Frontal cortex (tissue), 4 donors: ENCODE results near the gene KIRREL2. TPM values are rescaled to one million over a fixed set of nuclear protein-coding genes. Genes with fewer than 3 reads are reported as not detected.
"Not testable (repeated sequence)": the region's sequence is repeated elsewhere in the genome, so short reads cannot be mapped to it uniquely, and the experiment has no call there.

Source experiments
- DNase-seq, 2 donors: peaks; one replicate each; pipeline ENCODE4 v3.0.0; 2012; ENCODE audit warnings: low spot score in 2 of 2
- FAIRE-seq: peaks from 2 replicates; lab custom pipeline; 2012; peaks lifted over from hg19 to GRCh38; lab: Jason Lieb, UNC
- small RNA-seq: library from RNA; depleted of rRNA; stranded (forward); fragments of <200 nt; gene quantifications from one replicate; pipeline ENCODE3, GENCODE V24; 2014
- total RNA-seq: library from RNA; depleted of rRNA; stranded (reverse); fragments of >200 nt; gene quantifications from one replicate; pipeline ENCODE4 v1.2.3, GENCODE V29; 2014
- donor health status: control.
- donor health status: control.
- donor health status: control.

The KIRREL2 gene
- total RNA-seq, 1 donor from 2014 or later, result 0.41 TPM

- no peak for DNase-seq
- no peak for FAIRE-seq
Observed at GRCh38 chr19:35909684-35910035, 52.9 kb downstream of the KIRREL2 start.

DNA sequence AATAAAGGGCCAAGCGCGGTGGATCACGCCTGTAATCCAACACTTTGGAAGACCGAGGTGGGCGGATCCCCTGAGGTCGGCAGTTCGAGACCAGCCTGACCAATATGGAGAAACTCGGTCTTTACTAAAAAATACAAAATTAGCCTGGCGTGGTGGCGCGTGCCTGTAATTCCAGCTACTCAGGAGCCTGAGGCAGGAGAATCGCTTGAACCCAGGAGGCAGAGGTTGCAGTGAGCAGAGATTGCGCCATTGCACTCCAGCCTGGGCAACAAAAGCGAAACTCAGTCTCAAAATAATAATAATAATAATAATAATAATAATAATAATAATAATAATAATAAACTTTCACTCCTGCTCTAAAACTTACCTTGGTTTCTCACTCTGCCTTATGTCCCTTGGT lies 53.6 kb downstream of the KIRREL2 start:
- not testable (repeated sequence) for FAIRE-seq, DNase-seq

DNA sequence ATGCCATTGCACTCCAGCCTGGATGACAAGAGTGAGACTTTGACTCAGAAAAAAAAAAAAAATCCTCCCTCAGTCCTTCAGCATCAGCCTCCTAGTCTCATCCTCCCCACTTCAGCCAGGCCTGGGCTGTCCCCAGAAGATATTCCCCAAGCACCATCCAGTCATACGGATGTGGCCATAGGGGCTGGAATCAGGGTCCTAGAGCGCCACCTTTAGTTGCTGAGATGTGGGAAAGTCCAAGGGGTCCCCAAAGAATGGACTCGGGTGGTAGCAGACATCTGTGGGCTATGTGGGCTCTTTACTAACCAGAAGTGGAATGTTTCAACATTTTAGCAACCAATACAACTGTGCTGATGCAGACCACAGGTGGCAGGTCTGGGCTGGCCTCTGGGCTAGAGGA lies 54.5 kb downstream of the KIRREL2 start:
- DNase-seq (no peak), FAIRE-seq (no peak)

GRCh38 chr19:35911790-35912189 lies 55.1 kb downstream of the KIRREL2 start:
- DNase-seq (no peak), FAIRE-seq (no peak)

DNA sequence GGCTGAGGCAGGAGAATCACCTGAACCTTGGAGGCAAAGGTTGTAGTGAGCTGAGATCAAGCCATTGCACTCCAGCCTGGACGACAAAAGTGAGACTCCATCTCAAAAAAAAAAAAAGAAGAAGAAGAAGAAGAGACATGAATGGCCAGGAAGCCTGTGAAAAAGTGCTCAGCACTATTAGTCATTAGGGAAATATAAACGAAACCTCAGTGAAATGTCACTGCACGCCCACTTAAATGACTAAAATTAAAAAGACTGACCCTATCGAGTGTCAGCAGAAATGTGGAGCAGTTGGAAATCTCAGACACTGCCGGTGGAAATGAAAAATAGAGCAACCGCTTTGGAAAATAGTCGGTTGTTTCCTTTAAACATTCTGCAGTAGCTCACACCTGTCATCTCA lies 56.9 kb downstream of the KIRREL2 start:
- no peak for FAIRE-seq
- DNase-seq, result no peak

GRCh38 chr19:35915443-35915842 lies 58.7 kb downstream of the KIRREL2 start:
- no peak for FAIRE-seq
- no peak for DNase-seq

Small RNAs within 50 kb of the gene (small RNA-seq; reads per million reads assigned to genes)
- not detected for gene RN7SL402P

Other genes starting within 250 kb of the KIRREL2 start
- gene HAUS5, start 244.2 kb upstream of the KIRREL2 start, total RNA-seq, result 5.3 TPM
- 21.6 TPM for gene RBM42, start 227.9 kb upstream of the KIRREL2 start, total RNA-seq
- 0.82 TPM for gene ETV2, start 215.2 kb upstream of the KIRREL2 start, total RNA-seq
- gene COX6B1, start 208.6 kb upstream of the KIRREL2 start, total RNA-seq, result 210 TPM
- not detected for gene UPK1A, start 190.4 kb upstream of the KIRREL2 start, total RNA-seq
- not detected for gene ZBTB32, start 152.4 kb upstream of the KIRREL2 start, total RNA-seq
- 3.7 TPM for gene KMT2B, start 138.9 kb upstream of the KIRREL2 start, total RNA-seq
- gene IGFLR1, start 114.5 kb upstream of the KIRREL2 start, total RNA-seq, result 2.9 TPM
- gene U2AF1L4, start 111.5 kb upstream of the KIRREL2 start, total RNA-seq, result 9.4 TPM
- gene PSENEN, start 111.3 kb upstream of the KIRREL2 start, total RNA-seq, result 5.7 TPM
- 9.0 TPM for gene LIN37, start 108.3 kb upstream of the KIRREL2 start, total RNA-seq
- under 0.01 TPM for gene HSPB6, start 99.9 kb upstream of the KIRREL2 start, total RNA-seq
- gene PROSER3, start 98.7 kb upstream of the KIRREL2 start, total RNA-seq, result 3.3 TPM
- 52.6 TPM for gene ARHGAP33, start 81.3 kb upstream of the KIRREL2 start, total RNA-seq
- gene PRODH2, start 44.1 kb upstream of the KIRREL2 start, total RNA-seq, result not detected
- gene NPHS1, start 4.4 kb upstream of the KIRREL2 start, total RNA-seq, result 1.2 TPM
- 214 TPM for gene APLP1, start 11.7 kb downstream of the KIRREL2 start, total RNA-seq
- gene NFKBID, start 43.6 kb downstream of the KIRREL2 start, total RNA-seq, result 2.4 TPM
- gene HCST, start 45.6 kb downstream of the KIRREL2 start, total RNA-seq, result 0.41 TPM
- gene TYROBP, start 51.4 kb downstream of the KIRREL2 start, total RNA-seq, result 2.9 TPM
- 7.7 TPM for gene LRFN3, start 79.5 kb downstream of the KIRREL2 start, total RNA-seq
- 13.9 TPM for gene SDHAF1, start 138.3 kb downstream of the KIRREL2 start, total RNA-seq
- gene SYNE4, start 151.9 kb downstream of the KIRREL2 start, total RNA-seq, result not detected
- gene ALKBH6, start 157.3 kb downstream of the KIRREL2 start, total RNA-seq, result 9.0 TPM
- gene CLIP3, start 176.0 kb downstream of the KIRREL2 start, total RNA-seq, result 24.9 TPM
- gene THAP8, start 197.4 kb downstream of the KIRREL2 start, total RNA-seq, result 2.9 TPM
- 0.82 TPM for gene WDR62, start 198.0 kb downstream of the KIRREL2 start, total RNA-seq